Adrenal gland (tissue), 12 donors: ENCODE data around the gene ZNF428. TPM values are rescaled to one million over a fixed set of nuclear protein-coding genes. Genes with fewer than 3 reads are reported as not detected.
A peak's percentile ranks its signal among the peaks of the same experiment; 100 is the strongest.

ENCODE experiments used
- DNase-seq, 7 donors: peaks; one replicate each; pipeline ENCODE4 v3.0.0-alpha.2; 2019 to 2020
- H3K27ac ChIP-seq, 5 donors: fragments of 200-600 bp; sonication (generic) in 4 of 5; 1 replicate in 3 of 5; 2 replicates in 2 of 5; pipeline versions ENCODE4 v1.5.1 to v1.8.0; 2016 to 2020; ENCODE audit warnings: mild to moderate bottlenecking in 1 of 5
- H3K27me3 ChIP-seq: fragments of 200-600 bp; 2 replicates; pipeline ENCODE4 v1.8.0; 2021
- H3K36me3 ChIP-seq, 2 donors: fragments of 200-600 bp; replicated peaks in 1 of 2; 1 replicate in 1 of 2; 2 replicates in 1 of 2; pipeline versions ENCODE4 v1.5.1 to v1.8.0; 2018 to 2022
- H3K4me1 ChIP-seq, 2 donors: fragments of 200-600 bp; replicated peaks in 1 of 2; 1 replicate in 1 of 2; 2 replicates in 1 of 2; pipeline versions ENCODE4 v1.5.1 to v1.8.0; 2018 to 2021
- H3K4me3 ChIP-seq, 4 donors: fragments of 200-600 bp; sonication (generic) in 3 of 4; one replicate each; pipeline ENCODE4 v1.5.1; 2016 to 2018
- H3K9me3 ChIP-seq, 3 donors: fragments of 200-600 bp; sonication (generic) in 1 of 3; replicated peaks in 1 of 3; 1 replicate in 2 of 3; 2 replicates in 1 of 3; pipeline versions ENCODE4 v1.5.1 to v1.8.0; 2016 to 2021
- CTCF ChIP-seq, 6 experiments: fragments of 450-650 bp in 4 of 6; fragments of 200-600 bp in 2 of 6; sonication (generic) in 1 of 6; IDR thresholded peaks; 1 replicate in 5 of 6; 2 replicates in 1 of 6; pipeline versions ENCODE4 v1.5.1 to v1.8.0; 2016 to 2021; ENCODE audit warnings: antibody characterized with exemption in 6 of 6, mild to moderate bottlenecking in 2 of 6, moderate library complexity in 1 of 6
- POLR2A ChIP-seq, 2 donors: fragments of 450-650 bp; IDR thresholded peaks; one replicate each; pipeline ENCODE4 v1.6.1; 2017; ENCODE audit warnings: antibody characterized with exemption in 2 of 2, mild to moderate bottlenecking in 2 of 2, moderate library complexity in 1 of 2
- WGBS, 4 donors: extraction: QIAGEN DNeasy Blood & Tissue Kit in 2 of 4; methylation state at CpG; one replicate each; pipeline versions ENCODE4 v1.1.5 to v1.1.7; 2013 to 2017; 5-methylcytosine and 5-hydroxymethylcytosine counted together
- intact Hi-C, 2 donors: fragments of 100-400 bp; cut with DNase I; formaldehyde crosslinking; loops; one replicate each; pipeline versions ENCODE4 v1.14.1 to v1.15.0; 2022 to 2023
- polyA plus RNA-seq, 3 donors: library from polyadenylated mRNA; stranded (reverse); fragments of 200-250 nt in 2 of 3; fragments of 350-450 nt in 1 of 3; fragmentation: Illumina TruSeq in 1 of 3; extraction: RNeasy Lipid Tissue Mini Kit (QIAGEN cat#74804) in 1 of 3; gene quantifications; one replicate each; pipeline ENCODE4 v1.2.3, GENCODE V29; 2013 to 2014
- total RNA-seq, 9 donors: library from RNA; depleted of rRNA in 4 of 9; stranded (reverse); fragments of >200 nt in 4 of 9; fragments of 120-200 nt in 1 of 9; fragmentation: NEBNext Ultra II Directional in 1 of 9; extraction: Animal tissue kit (Norgen Biotek cat#: 25700) in 1 of 9; gene quantifications; one replicate each; pipeline versions ENCODE4 v1.1.0 to v1.2.4, GENCODE V29; 2013 to 2023
- donor health status: healthy with polysubstance abuse.
- donor health status: Bipolar disorder and iron deficiency.
- donor health status: DM: yes; HTN: yes; CAD: no.
- donor health status: DM: no; HTN: no; CAD: no.
- donor health status: DM: no; HTN: no; CAD: no.
- donor health status: DM: yes; HTN: yes; CAD: no.

ZNF428 gene
- total and polyA plus RNA-seq, 12 donors: 10.3 to 214 (median 58.8) TPM

- no peaks in the 10 kb centered on the region for H3K27me3 ChIP-seq
- H3K36me3 ChIP-seq: peaks cover 0 to 1% of the 10 kb centered on the region in 2 donors
- peaks cover 10 to 17% of the 10 kb centered on the region in 2 donors for H3K4me1 ChIP-seq
- no peak for DNase-seq
- H3K9me3 ChIP-seq: no peaks in the 10 kb centered on the region
- intact Hi-C loops: no loop called here
- no peak overlapping the region for H3K4me3 ChIP-seq
- TF ChIP-seq CTCF (IDR thresholded peaks at IDR 0.05) (no peak), POLR2A (IDR thresholded peaks at IDR 0.05) (no peak)
- no peak overlapping the region for H3K27ac ChIP-seq
- WGBS, 4 donors: 68 to 80% (median 73%) methylated on average over 9 of the region's 9 CpGs
Measured at GRCh38 chr19:43564800-43565199, 54.6 kb downstream of the ZNF428 start.

GRCh38 chr19:43563816-43564457 lies 55.5 kb downstream of the ZNF428 start:
- WGBS, 4 donors: 85 to 89% (median 89%) methylated on average over 10 of the region's 10 CpGs
- TF ChIP-seq POLR2A (IDR thresholded peaks at IDR 0.05) (no peak), CTCF (IDR thresholded peaks at IDR 0.05) (no peak)
- peaks cover 10 to 17% of the 10 kb centered on the region in 2 donors for H3K4me1 ChIP-seq
- intact Hi-C loops: no loop called here
- peaks cover 0 to 5% of the 10 kb centered on the region in 2 donors for H3K36me3 ChIP-seq
- no peak overlapping the region for H3K4me3 ChIP-seq
- no peaks in the 10 kb centered on the region for H3K27me3 ChIP-seq
- H3K27ac ChIP-seq: peak overlapping the region in 3 of 5 donors; percentile 82 to 94 (median 92)
- H3K9me3 ChIP-seq: no peaks in the 10 kb centered on the region
- no peak for DNase-seq

- H3K4me1 ChIP-seq: peaks cover 16 to 22% of the 10 kb centered on the region in 2 donors
- WGBS, 4 donors: 16 to 33% (median 24%) methylated on average over 13 to 14 of the region's 14 CpGs
- intact Hi-C loops: no loop called here
- peak; percentile 79 to 97 (median 90) for DNase-seq
- H3K27me3 ChIP-seq: no peaks in the 10 kb centered on the region
- TF ChIP-seq POLR2A (IDR thresholded peaks at IDR 0.05) (peak in 1 of 2 donors; percentile 54), CTCF (IDR thresholded peaks at IDR 0.05) (no peak)
- H3K36me3 ChIP-seq: peaks cover 0 to 5% of the 10 kb centered on the region in 2 donors
- peak overlapping the region; percentile 63 to 94 (median 82) for H3K27ac ChIP-seq
- H3K9me3 ChIP-seq: no peaks in the 10 kb centered on the region
- H3K4me3 ChIP-seq: no peak overlapping the region
Measured at GRCh38 chr19:43562698-43563241, 56.7 kb downstream of the ZNF428 start.

- Histone ChIP-seq H3K9me3 (no peaks in the 10 kb centered on the region), H3K27ac (peak overlapping the region; percentile 63 to 94 (median 82)), H3K4me3 (no peak overlapping the region), H3K27me3 (no peaks in the 10 kb centered on the region), H3K4me1 (peaks cover 17 to 22% of the 10 kb centered on the region in 2 donors), H3K36me3 (peaks cover 0 to 5% of the 10 kb centered on the region in 2 donors)
- no peak for TF ChIP-seq CTCF (IDR thresholded peaks at IDR 0.05)
- no peak for TF ChIP-seq POLR2A (IDR thresholded peaks at IDR 0.05)
- 50 to 70% (median 62%) methylated on average over 5 to 6 of the region's 6 CpGs for WGBS, 4 donors
- peak in 1 of 7 donors; percentile 58 for DNase-seq
- intact Hi-C loops: no loop called here
Measured at GRCh38 chr19:43562226-43562697, 57.2 kb downstream of the ZNF428 start.
